H1 (cell line): ENCODE results near the gene LAMC1. TPM values are rescaled to one million over a fixed set of nuclear protein-coding genes. Genes with fewer than 3 reads are reported as not detected.

Source experiments
- CHD1 ChIP-seq: IDR thresholded peaks from 2 replicates; pipeline ENCODE4 v1.6.1; 2012; ENCODE audit warnings: low read depth, low read length, improper control_type of control experiment
- CHD2 ChIP-seq: IDR thresholded peaks from 2 replicates; pipeline ENCODE4 v1.6.1; 2012; ENCODE audit warnings: low read length, improper control_type of control experiment
- polyA plus RNA-seq, 7 experiments: library from polyadenylated mRNA; depleted of rRNA in 3 of 7; stranded (reverse) in 5 of 7; unstranded in 2 of 7; fragments of >200 nt in 5 of 7; fragments of 200-250 nt in 2 of 7; gene quantifications; 1 replicate in 5 of 7; 2 replicates in 1 of 7; 4 replicates in 1 of 7; pipeline versions ENCODE4 v1.2.1 to v1.2.3, GENCODE V29; 2011 to 2013; ENCODE audit warnings: missing spikeins in 2 of 7, mixed read lengths in 2 of 7
- total RNA-seq: library from RNA; stranded (reverse); fragmentation: NEBNext Ultra II Directional; extraction: Animal tissue kit (Norgen Biotek cat#: 25700); gene quantifications from 2 replicates; pipeline ENCODE4 v1.2.1, GENCODE V29; 2021
- TF ChIP-seq, protein P1 (sequence below), 3 experiments: IDR thresholded peaks; 1 replicate in 2 of 3; 2 replicates in 1 of 3; pipeline versions ENCODE4 v1.5.1 to v1.6.1; 2011; ENCODE audit warnings: low read length in 3 of 3, mild to moderate bottlenecking in 3 of 3, inconsistent platforms in 2 of 3, low read depth in 1 of 3, moderate library complexity in 1 of 3; ENCODE audit not compliant: insufficient read depth in 1 of 3; ENCODE audit errors: control extremely low read depth in 1 of 3

LAMC1 gene
- total and polyA plus RNA-seq, 2 of the 8 experiments (the other 6 are each of a cell fraction or from before 2014, with no cell fraction given): 47.6 to 90.3 TPM

- TF ChIP-seq, protein P1, sequence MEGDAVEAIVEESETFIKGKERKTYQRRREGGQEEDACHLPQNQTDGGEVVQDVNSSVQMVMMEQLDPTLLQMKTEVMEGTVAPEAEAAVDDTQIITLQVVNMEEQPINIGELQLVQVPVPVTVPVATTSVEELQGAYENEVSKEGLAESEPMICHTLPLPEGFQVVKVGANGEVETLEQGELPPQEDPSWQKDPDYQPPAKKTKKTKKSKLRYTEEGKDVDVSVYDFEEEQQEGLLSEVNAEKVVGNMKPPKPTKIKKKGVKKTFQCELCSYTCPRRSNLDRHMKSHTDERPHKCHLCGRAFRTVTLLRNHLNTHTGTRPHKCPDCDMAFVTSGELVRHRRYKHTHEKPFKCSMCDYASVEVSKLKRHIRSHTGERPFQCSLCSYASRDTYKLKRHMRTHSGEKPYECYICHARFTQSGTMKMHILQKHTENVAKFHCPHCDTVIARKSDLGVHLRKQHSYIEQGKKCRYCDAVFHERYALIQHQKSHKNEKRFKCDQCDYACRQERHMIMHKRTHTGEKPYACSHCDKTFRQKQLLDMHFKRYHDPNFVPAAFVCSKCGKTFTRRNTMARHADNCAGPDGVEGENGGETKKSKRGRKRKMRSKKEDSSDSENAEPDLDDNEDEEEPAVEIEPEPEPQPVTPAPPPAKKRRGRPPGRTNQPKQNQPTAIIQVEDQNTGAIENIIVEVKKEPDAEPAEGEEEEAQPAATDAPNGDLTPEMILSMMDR (IDR thresholded peaks at IDR 0.05; ENCODE audit: control extremely low read depth in 1 of 3, insufficient read depth in 1 of 3, low read depth in 1 of 3, low read length in 3 of 3): peak in 1 of 3 experiments; percentile 18; a peak in 1 of 4 replicates
- TF ChIP-seq CHD1: no peak
- TF ChIP-seq CHD2: no peak
Measured at GRCh38 chr1:183023146-183023600, at the start of gene LAMC1 (continued).
